NCI-H526 treated with DMSO at 0.1 percent for 48 hours (cell line): ENCODE data around the gene ARHGEF12.

Experiments used
- DNase-seq: peaks from one replicate; lab custom pipeline; 2025; lab: John Stamatoyannopoulos, UW

Gene ARHGEF12

GRCh38 chr11:120389693-120390584 is 53.7 kb downstream of the ARHGEF12 start:
- DNase-seq: no peak

DNA sequence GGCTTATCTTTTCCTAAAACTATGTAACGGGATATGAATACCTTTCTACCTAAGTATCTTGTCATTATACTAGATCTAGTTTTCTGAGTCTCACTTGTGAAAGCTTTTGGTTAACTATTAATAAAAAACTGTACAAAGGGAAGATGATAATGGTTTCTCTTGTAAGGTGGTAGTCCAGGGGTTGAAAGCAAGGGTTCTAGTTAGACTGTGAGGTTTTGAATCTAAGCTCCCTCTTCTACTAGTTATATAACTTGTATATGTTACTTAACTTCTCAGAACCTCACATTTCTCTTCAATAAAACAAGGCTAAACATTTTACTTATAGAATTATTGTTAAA is 54.3 kb downstream of the ARHGEF12 start:
- no peak for DNase-seq

GRCh38 chr11:120391292-120391691 is 55.1 kb downstream of the ARHGEF12 start:
- DNase-seq: no peak

- no peak for DNase-seq
Observed at GRCh38 chr11:120391854-120392253, 55.6 kb downstream of the ARHGEF12 start.

DNA sequence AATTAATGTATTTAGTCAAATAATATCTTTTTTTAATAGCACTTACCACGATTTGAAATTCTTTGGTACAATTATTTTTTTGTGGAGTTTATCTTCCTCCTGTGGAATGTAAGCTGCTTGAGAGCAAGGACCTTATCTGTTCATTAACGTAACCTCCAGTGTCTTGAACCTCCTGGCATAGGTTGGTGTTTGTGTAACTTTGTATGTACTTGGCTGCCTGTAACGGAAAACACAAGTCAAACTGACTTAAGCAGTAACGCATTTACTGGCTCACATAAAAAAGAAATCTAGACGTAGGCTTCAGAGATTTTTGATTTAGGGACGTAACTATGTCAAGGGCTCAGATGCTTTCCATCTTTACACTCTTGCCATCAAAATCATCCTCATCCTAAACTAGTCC is 56.1 kb downstream of the ARHGEF12 start:
- DNase-seq: no peak

DNA sequence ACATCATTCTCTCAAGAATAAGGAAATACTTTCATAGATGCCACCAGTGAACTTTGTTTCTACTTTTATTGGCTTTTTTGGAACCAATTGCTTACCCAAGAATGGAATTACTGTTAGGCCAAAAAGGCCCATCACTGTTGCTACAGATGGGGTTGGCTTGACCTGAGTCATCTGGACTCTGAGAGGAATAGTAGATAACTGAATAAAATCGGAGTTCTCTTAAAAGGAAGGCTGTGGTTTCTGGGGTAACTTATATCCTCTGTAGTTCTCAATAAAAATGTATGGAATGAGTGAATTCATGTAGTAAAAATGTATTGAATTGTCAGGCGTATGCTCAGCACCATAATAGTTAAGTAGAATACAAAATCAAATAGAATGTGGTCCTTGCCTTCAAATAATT is 56.6 kb downstream of the ARHGEF12 start:
- DNase-seq: no peak

DNA sequence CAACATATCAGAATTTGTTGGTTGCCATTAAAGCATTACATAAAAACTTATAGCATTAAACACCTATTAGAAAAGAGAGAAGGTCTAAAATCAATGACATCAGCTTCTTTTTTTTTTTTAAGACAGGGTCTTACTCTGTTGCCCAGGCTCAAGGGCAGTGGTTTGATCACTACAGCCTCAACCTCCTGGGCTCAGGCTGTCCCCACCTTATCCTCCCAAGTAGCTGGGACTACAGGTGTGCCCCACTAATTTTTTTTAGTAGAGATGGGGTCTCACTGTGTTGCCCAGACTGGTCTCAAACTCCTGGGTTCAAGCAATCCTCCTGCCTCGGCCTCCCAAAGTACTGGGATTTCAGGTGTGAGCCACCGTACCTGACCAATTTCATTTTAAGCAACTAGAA is 57.9 kb downstream of the ARHGEF12 start:
- DNase-seq: no peak

GRCh38 chr11:120395778-120396177 is 59.6 kb downstream of the ARHGEF12 start:
- DNase-seq: no peak

DNA sequence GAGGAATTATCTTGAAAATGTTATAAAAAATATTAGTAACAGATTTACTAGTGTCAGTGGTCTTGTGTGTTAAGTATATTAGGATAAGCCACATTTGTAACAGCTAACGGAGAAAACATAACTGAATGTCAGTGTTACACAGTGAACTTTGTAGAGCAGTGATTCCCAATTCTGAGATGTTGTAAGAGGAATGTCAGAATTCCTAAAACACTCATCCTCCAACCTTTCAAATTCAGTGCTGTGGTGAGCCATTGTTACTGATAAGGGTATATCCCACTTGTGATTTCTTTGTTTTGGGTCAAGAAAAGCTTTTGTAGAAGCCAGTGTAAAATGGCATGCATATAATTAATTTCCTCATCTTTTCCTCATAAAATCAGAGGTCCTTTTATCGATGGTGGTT is 61.9 kb downstream of the ARHGEF12 start:
- DNase-seq: no peak

DNA sequence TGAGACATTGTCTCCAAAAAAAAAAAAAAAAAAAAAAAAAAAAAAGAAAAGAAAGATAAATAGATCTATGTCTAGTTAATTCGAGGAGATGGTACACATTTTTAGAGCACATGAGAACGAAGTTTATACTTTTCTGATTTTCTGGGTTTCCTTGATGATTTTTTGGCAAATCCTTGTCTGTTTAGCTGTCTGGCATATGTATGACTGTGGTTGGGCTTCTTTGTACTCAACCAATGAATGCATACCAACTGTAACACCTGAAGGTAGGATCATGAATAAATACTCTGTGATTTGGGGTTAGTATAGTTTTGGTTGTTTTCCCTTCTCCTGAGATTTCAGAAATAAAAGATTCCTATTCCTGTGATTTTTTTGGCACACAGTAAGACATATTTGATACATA is 63.1 kb downstream of the ARHGEF12 start:
- DNase-seq: no peak

DNA sequence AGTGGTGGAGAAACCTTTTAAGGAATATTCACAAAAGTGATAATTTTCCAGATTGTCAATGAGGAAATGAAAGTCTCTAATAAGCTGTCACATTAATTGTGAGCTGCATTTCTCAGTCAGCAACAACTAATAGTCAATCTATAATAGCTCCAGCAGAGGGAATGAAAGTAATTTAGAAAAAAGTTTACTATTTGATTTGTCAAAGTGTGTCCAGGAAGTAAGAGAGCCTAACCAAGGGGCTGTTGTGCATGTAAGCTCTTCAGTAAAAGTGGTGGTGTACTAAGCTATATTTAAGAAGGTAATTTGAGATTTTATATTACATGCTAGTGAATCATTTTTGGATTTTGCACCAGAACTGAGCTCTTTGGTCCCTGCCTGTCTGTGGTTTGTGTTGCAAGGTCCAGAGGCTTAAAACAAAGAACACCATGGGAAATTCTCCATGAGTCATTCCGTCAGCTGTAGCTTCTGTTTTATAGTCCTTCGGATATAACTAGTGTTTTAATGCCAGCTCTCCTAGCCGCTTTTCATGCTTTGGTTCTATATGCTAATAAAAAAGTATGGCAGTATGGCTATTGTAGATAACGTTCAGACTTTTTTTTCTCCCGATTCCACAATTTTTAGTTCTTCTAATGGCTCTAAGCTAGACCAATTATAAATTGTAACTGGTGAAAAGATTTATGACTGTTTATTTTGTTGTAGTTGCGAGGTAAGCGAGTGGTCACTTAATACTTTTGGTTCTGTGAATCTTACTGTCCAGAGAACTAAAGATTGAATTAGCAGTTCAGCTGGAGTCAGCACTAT is 64.6 kb downstream of the ARHGEF12 start:
- DNase-seq: peak; percentile 33

DNA sequence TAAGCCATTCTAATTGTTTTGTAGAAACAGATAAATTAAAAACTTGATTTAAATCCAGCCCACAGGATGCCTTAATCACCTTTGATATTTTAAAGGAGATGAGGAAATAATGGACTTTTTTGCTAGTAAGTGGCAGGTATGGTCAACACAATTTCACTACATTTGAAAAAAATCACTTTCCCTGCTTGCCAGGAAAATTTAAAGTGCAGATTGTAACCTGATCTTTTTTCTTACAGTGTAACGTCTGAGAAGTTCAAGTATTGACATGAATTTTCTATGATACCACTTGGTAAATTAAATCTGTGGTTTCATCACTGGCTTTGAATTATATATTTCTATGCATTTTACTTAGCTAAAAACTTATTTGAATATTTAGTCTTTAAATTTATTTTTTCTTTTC is 65.3 kb downstream of the ARHGEF12 start:
- no peak for DNase-seq

DNA sequence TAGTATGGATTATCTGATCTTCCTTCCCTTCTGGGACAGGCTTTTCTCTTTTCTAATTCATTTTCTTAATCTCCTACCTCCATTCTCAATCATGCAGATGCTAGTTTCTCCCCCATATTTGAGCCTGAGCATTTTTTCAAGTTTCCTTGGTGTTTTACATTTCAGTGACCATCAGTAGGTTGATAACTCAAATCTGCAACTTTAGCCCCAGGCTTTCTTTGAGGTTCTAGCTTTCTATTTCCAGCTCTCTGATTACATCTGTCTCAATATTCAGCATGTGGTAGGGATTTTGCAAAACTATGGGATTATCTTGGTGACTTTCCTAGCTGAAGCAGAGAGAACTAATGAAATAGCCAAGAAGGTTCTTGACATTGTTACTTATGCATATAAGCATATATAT is 67.8 kb downstream of the ARHGEF12 start:
- DNase-seq: no peak

DNA sequence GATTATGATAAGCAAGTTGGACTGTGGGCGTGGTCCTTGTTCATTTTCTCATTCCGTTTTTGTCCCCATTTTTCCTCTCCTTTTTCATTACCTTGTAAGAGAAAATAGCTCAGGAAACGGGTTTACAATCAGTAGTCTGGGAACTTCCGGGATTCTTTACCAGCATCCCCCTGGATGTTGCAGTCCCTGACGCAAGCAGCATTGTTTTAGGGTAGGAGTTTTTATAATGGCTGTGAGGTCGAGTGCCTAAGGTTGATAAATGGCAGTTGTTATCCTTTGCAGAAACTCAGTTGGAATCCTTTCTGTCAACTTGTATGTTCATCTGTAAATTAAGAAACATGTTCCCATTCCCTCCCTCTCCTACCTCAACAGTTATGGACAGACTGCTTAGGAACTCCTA is 68.3 kb downstream of the ARHGEF12 start:
- DNase-seq: no peak

DNA sequence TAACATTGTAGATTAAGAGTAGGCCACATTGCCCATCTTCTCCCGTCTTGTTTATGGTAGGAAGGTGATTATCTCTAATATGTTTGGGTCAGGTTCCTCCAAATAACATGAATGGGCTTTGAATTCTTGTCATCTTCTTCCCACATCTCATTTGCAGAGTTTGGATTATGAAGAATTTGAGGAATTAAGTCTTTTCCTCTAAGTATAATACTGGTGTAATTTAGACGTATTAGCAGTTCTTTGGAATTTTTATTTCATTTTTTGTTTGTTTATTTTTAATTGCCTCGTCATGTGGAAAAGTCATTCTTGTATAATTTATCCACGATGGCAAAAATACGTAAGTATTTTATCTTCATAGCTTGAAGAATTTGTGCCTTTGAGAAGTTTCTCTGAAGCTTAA is 73.4 kb downstream of the ARHGEF12 start:
- no peak for DNase-seq

GRCh38 chr11:120410622-120411380 is 74.6 kb downstream of the ARHGEF12 start:
- no peak for DNase-seq

DNA sequence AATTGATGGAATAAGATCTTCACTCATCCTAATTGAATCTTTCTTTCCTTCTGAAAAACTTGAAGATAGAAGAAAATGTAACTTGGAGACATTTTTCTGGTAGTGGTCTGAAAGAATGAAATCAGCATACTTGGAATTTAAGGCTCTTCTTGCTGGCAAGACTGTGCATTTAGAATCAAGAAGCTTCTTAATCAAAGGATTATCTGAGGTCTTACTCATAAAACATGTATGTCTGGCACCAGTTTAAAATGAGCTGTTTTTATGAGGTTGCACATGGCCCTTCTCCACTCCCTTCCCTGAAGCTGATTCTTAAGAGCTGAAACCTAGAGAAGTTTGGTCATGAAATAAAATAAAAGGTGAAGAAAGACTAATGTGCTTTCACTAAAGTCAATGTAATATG is 77.3 kb downstream of the ARHGEF12 start:
- DNase-seq: no peak

- no peak for DNase-seq
Observed at GRCh38 chr11:120420572-120420971, 84.4 kb downstream of the ARHGEF12 start.

DNA sequence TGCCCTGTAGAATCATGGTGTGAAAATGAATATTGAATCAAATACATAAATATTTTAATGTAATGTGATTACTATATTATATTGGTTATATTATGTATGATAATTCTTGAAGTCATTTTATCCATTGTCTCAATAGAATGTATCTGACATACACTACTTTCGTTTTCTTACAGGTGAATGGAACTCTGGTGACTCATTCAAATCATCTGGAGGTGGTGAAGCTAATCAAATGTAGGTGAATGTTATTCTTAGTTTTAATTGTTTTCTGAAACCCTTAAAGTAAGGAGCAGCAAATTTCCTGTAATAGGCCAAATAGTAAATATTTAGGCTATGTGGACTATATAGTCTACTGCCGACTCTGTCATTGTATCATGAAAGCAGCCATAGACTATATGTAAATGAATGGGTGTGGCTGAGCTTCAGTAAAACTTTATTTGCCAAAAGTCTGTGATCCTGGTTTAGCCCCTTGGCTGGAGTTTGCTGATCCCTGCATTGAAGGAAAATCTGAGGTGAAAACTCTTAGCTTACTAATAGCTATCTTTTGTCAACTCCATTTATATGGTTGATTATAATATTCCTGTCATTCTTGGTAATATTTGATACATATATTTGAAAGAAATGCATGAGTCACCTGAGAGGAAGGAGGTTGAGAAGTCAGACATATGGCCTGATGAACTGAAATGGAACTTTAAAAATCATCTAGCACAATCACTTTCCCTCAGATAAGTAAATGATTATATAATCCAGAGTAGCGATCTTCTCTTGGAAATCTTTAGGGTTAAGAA is 88.2 kb downstream of the ARHGEF12 start:
- DNase-seq: no peak

DNA sequence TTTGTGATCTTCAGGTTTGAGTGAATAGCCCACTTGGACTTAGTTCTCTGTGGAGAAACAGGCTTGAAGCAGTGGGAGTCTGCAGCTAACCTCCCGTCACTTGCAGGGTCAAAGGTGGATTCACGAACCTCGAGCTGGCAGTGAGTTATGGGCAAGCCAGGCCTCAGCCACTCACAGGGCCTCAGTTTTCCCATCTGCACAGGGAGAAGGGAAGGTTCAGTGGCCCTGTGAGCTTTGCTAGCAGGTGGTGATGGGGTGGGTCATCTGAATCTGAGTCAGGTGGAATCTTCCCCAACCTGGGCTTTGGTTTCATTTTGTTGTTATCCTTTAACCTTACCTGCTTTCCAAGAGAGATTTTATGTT is 88.7 kb downstream of the ARHGEF12 start:
- DNase-seq: no peak

DNA sequence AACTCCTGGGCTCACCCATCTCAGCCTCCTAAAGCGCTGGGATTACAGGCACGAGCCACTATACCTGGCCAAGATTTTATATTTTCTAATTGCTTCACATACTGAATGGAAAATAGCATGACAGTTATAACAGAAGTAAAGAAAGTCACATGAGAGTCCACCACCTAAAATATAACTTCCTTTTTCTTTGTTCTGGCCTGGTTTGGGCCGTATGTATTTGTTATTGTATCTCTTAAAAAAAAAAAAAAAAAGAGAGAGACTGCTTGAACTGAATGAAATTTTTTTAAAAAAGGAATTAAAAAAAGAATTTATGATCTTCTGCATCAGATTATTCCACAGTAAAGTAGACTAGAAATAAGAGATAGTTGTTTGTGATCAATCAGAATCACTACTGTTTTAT is 89.3 kb downstream of the ARHGEF12 start:
- no peak for DNase-seq

DNA sequence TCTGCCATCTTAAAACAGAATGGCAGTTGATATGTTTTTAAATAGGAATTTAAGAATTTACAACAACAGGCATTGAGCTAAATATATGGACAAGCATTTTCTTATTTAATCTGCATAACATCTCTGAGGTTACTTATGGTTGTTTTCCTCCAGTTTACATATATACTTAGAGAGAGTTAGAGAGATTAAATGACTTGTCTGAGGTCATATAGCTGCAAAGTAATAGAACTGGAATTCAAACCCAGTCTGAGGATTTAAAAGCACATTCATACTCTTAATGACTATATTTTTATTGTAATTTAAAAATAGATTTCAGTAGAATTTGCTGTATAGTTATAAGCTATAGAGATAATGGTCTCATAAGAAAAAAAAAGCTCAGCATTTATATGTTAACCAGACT is 93.9 kb downstream of the ARHGEF12 start:
- DNase-seq: no peak
